MCF 10A (cell line): Measurements from ENCODE around the gene SIGLEC9. TPM values are rescaled to one million over a fixed set of nuclear protein-coding genes. Genes with fewer than 3 reads are reported as not detected.

ENCODE experiments used
- BruUV-seq: library from RNA; stranded (reverse); fragments of 400-500 nt; replicated peaks from 2 replicates; lab custom pipeline; 2021; lab: Mats Ljungman, UMichigan
- CTCF ChIA-PET: fragments of 300-600 bp; sonication (Branson Sonifier 250); formaldehyde crosslinking; extraction: SDS; loops from one replicate; lab custom pipeline; 2021; ENCODE audit warnings: antibody characterized with exemption, inconsistent platforms; lab: Yijun Ruan, JAX
- POLR2A ChIA-PET: fragments of 300-600, 350-650 bp; sonication (Branson Sonifier 250); formaldehyde crosslinking; extraction: SDS; loops from one replicate; lab custom pipeline; 2020; ENCODE audit warnings: antibody characterized with exemption, inconsistent platforms; lab: Yijun Ruan, JAX
- DNase-seq: peaks from one replicate; pipeline ENCODE4 v3.0.0-alpha.2; 2018; ENCODE audit not compliant: unreplicated experiment
- H3K27ac Mint-ChIP-seq: one replicate; pipeline ENCODE4 v1.8.0; 2022; ENCODE audit warnings: mild to moderate bottlenecking, low read depth, mixed read lengths; ENCODE audit not compliant: unreplicated experiment
- H3K27me3 Mint-ChIP-seq: one replicate; pipeline ENCODE4 v1.8.0; 2022; ENCODE audit warnings: mixed read lengths; ENCODE audit not compliant: insufficient read depth, unreplicated experiment
- H3K36me3 Mint-ChIP-seq: one replicate; pipeline ENCODE4 v1.8.0; 2022; ENCODE audit warnings: mild to moderate bottlenecking, moderate library complexity, mixed read lengths; ENCODE audit not compliant: insufficient read depth, unreplicated experiment
- H3K4me1 Mint-ChIP-seq: one replicate; pipeline ENCODE4 v1.8.0; 2022; ENCODE audit warnings: mixed read lengths; ENCODE audit not compliant: insufficient read depth, unreplicated experiment
- H3K4me3 Mint-ChIP-seq: one replicate; pipeline ENCODE4 v1.8.0; 2022; ENCODE audit warnings: mild to moderate bottlenecking, moderate library complexity, mixed read lengths; ENCODE audit not compliant: unreplicated experiment
- H3K9me3 Mint-ChIP-seq: one replicate; pipeline ENCODE4 v1.8.0; 2022; ENCODE audit warnings: mixed read lengths; ENCODE audit not compliant: unreplicated experiment
- CTCF ChIP-seq: fragments of 200-600 bp; IDR thresholded peaks from one replicate; pipeline ENCODE4 v1.8.0; 2022; ENCODE audit warnings: antibody characterized with exemption, mild to moderate bottlenecking; ENCODE audit not compliant: unreplicated experiment
- intact Hi-C: fragments of 100-400 bp; cut with micrococcal nuclease; formaldehyde crosslinking; loops from 2 replicates; pipeline ENCODE4 v1.14.1; 2022
- total RNA-seq: library from RNA; stranded (reverse); gene quantifications from 2 replicates; pipeline ENCODE4 v1.2.3, GENCODE V29; 2022

The SIGLEC9 gene
- total RNA-seq, 1 experiment from 2014 or later = not detected

- ChIA-PET POLR2A (no interaction called here), CTCF (no interaction called here)
- Mint-ChIP-seq H3K36me3 (no peaks in the 10 kb centered on the region), H3K27ac (no peak overlapping the region), H3K9me3 (no peaks in the 10 kb centered on the region), H3K4me3 (no peak overlapping the region), H3K27me3 (peaks cover 12% of the 10 kb centered on the region), H3K4me1 (no peaks in the 10 kb centered on the region)
- DNase-seq = no peak
- no peak for TF ChIP-seq CTCF
- BruUV-seq = no TSS peak
- intact Hi-C loops = no loop called here
Observed at GRCh38 chr19:51083181-51083580, 41.5 kb upstream of the SIGLEC9 start.

GRCh38 chr19:51083783-51084182, 40.9 kb upstream of the SIGLEC9 start:
- H3K27ac Mint-ChIP-seq = no peak overlapping the region
- no peak overlapping the region for H3K4me3 Mint-ChIP-seq
- H3K9me3 Mint-ChIP-seq = no peaks in the 10 kb centered on the region
- no TSS peak for BruUV-seq
- intact Hi-C loops = no loop called here
- H3K36me3 Mint-ChIP-seq = no peaks in the 10 kb centered on the region
- TF ChIP-seq CTCF = no peak
- peaks cover 12% of the 10 kb centered on the region for H3K27me3 Mint-ChIP-seq
- CTCF ChIA-PET = no interaction called here
- no peak for DNase-seq
- no peaks in the 10 kb centered on the region for H3K4me1 Mint-ChIP-seq
- POLR2A ChIA-PET = no interaction called here

- Mint-ChIP-seq H3K4me3 (no peak overlapping the region), H3K36me3 (no peaks in the 10 kb centered on the region), H3K27me3 (peaks cover 12% of the 10 kb centered on the region), H3K27ac (no peak overlapping the region), H3K9me3 (no peaks in the 10 kb centered on the region), H3K4me1 (no peaks in the 10 kb centered on the region)
- intact Hi-C loops = no loop called here
- TF ChIP-seq CTCF = no peak
- POLR2A ChIA-PET = no interaction called here
- CTCF ChIA-PET = interaction anchor here (1.1 to 1.5 kb wide), 2 partner anchors 10 to 12 kb away, joined by 4 to 5 read pairs; no protein-coding TSS in a partner anchor
- DNase-seq = no peak
- no TSS peak for BruUV-seq
Observed at GRCh38 chr19:51084505-51084904, 40.2 kb upstream of the SIGLEC9 start.

GRCh38 chr19:51086153-51086850, 38.4 kb upstream of the SIGLEC9 start:
- no TSS peak for BruUV-seq
- H3K4me1 Mint-ChIP-seq = no peaks in the 10 kb centered on the region
- ChIA-PET POLR2A (no interaction called here), CTCF (interaction anchor here (1.4 to 2.8 kb wide), 2 partner anchors 9 to 65 kb away, joined by 6 to 9 read pairs; no protein-coding TSS in a partner anchor)
- no peak overlapping the region for H3K27ac Mint-ChIP-seq
- intact Hi-C loops = no loop called here
- no peaks in the 10 kb centered on the region for H3K9me3 Mint-ChIP-seq
- TF ChIP-seq CTCF = no peak
- no peak for DNase-seq
- no peaks in the 10 kb centered on the region for H3K36me3 Mint-ChIP-seq
- H3K27me3 Mint-ChIP-seq = peaks cover 12% of the 10 kb centered on the region
- no peak overlapping the region for H3K4me3 Mint-ChIP-seq
